Measurements from ENCODE around the gene CYP2R1.

GRCh38 chr11:14861680-14862079, 30.4 kb downstream of the CYP2R1 start:
- no peak for TF ChIP-seq CTCF (IDR thresholded peaks at IDR 0.05)
- no peak for TF ChIP-seq POLR2A (IDR thresholded peaks at IDR 0.05)
